Fibroblast of lung (primary cell): ENCODE results near the gene ZDHHC3. TPM values are rescaled to one million over a fixed set of nuclear protein-coding genes. Genes with fewer than 3 reads are reported as not detected.

Experiments
- DNase-seq, 2 donors: peaks; one replicate each; pipeline versions ENCODE4 v3.0.0 to v3.0.0-alpha.2; 2010; ENCODE audit warnings: low read depth in 2 of 2
- H2AFZ ChIP-seq: 2 replicates; pipeline ENCODE4 v1.5.1; 2012; ENCODE audit warnings: low read length, control low read depth, inconsistent platforms
- H3K27ac ChIP-seq: 2 replicates; pipeline ENCODE4 v1.5.1; 2011; ENCODE audit warnings: low read length, control low read depth; ENCODE audit not compliant: insufficient read depth
- H3K27me3 ChIP-seq: 2 replicates; pipeline ENCODE4 v1.5.1; 2011; ENCODE audit warnings: mild to moderate bottlenecking, low read length; ENCODE audit not compliant: control insufficient read depth, insufficient read depth
- H3K36me3 ChIP-seq: 2 replicates; pipeline ENCODE4 v1.5.1; 2011; ENCODE audit warnings: low read length; ENCODE audit not compliant: control insufficient read depth, insufficient read depth
- H3K4me1 ChIP-seq: 2 replicates; pipeline ENCODE4 v1.5.1; 2011; ENCODE audit warnings: low read length; ENCODE audit not compliant: control insufficient read depth, insufficient read depth; ENCODE audit errors: extremely low read depth
- H3K4me2 ChIP-seq: 2 replicates; pipeline ENCODE4 v1.5.1; 2011; ENCODE audit warnings: low read length, control low read depth; ENCODE audit not compliant: insufficient read depth; ENCODE audit errors: extremely low read depth
- H3K4me3 ChIP-seq, 4 experiments: fragments of 200-600 bp in 1 of 4; sonication (generic) in 1 of 4; replicated peaks in 1 of 4; 2 replicates each; pipeline ENCODE4 v1.5.1; 2011 to 2016; ENCODE audit warnings: low read length in 4 of 4, low read depth in 3 of 4, mild to moderate bottlenecking in 3 of 4, control low read depth in 2 of 4, inconsistent platforms in 1 of 4, mixed read lengths in 1 of 4; ENCODE audit not compliant: insufficient read depth in 1 of 4; ENCODE audit errors: control extremely low read depth in 1 of 4
- H3K79me2 ChIP-seq: 2 replicates; pipeline ENCODE4 v1.5.1; 2012; ENCODE audit warnings: mild to moderate bottlenecking, low read length, inconsistent platforms; ENCODE audit not compliant: control insufficient read depth, insufficient read depth
- H3K9ac ChIP-seq: 2 replicates; pipeline ENCODE4 v1.5.1; 2011; ENCODE audit warnings: mild to moderate bottlenecking, low read length, control low read depth; ENCODE audit not compliant: insufficient read depth
- H3K9me3 ChIP-seq: 2 replicates; pipeline ENCODE4 v1.5.1; 2012; ENCODE audit warnings: low read depth, low read length; ENCODE audit not compliant: control insufficient read depth, insufficient read depth
- H4K20me1 ChIP-seq: 2 replicates; pipeline ENCODE4 v1.5.1; 2011; ENCODE audit warnings: low read length; ENCODE audit not compliant: control insufficient read depth, insufficient read depth; ENCODE audit errors: extremely low read depth
- CTCF ChIP-seq, 2 donors: IDR thresholded peaks in 1 of 2; conservative IDR thresholded peaks in 1 of 2; 1 replicate in 1 of 2; 2 replicates in 1 of 2; pipeline ENCODE4 v1.5.1; 2011 to 2012; ENCODE audit warnings: low read length in 2 of 2, control low read depth in 1 of 2, inconsistent platforms in 1 of 2, low read depth in 1 of 2, mild to moderate bottlenecking in 1 of 2
- EZH2 ChIP-seq: IDR thresholded peaks from 2 replicates; pipeline ENCODE4 v1.5.1; 2012; ENCODE audit warnings: low read length, control low read depth, mild to moderate bottlenecking; ENCODE audit errors: missing control alignments
- polyA plus RNA-seq, 2 donors: library from polyadenylated mRNA; depleted of rRNA in 1 of 2; stranded (reverse) in 1 of 2; unstranded in 1 of 2; fragments of >200 nt; gene quantifications; 2 replicates each; pipeline ENCODE4 v1.2.1, GENCODE V29; 2011 to 2012; ENCODE audit warnings: missing spikeins in 1 of 2
- total RNA-seq: library from RNA; depleted of rRNA; stranded (reverse); fragments of >200 nt; gene quantifications from 2 replicates; pipeline ENCODE4 v1.2.1, GENCODE V29; 2014

Gene ZDHHC3
- total and polyA plus RNA-seq, 2 donors (not counting 1 experiment from before 2014, with no cell fraction given): 53.2 to 126 TPM

DNA sequence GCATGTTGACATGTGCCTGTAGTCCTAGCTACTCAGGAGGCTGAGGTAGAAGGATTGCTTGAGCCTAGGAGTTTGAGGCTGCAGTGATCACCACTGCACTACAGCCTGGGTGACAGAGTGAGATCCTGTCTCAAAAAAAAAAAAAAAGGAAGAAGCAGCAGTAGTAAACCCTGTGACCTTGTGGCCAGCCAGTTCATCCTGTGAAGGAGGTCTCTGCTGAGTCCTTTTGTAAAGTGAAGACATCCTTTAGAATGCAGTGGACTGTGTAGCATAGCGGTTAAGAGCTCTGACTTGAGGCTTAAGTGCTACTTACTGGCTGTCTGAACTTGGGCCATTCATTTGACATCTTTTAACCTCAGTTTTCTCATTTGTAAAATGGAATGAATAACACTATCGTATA lies 8.4 kb upstream of the ZDHHC3 start:
- Histone ChIP-seq H3K4me3 (no peak overlapping the region), H4K20me1 (no peaks in the 10 kb centered on the region), H3K9ac (no peak overlapping the region), H3K27ac (no peak overlapping the region), H3K9me3 (no peaks in the 10 kb centered on the region), H3K36me3 (no peaks in the 10 kb centered on the region), H3K4me2 (no peak overlapping the region), H3K79me2 (peaks cover 31% of the 10 kb centered on the region), H3K27me3 (no peaks in the 10 kb centered on the region), H3K4me1 (no peaks in the 10 kb centered on the region), H2AFZ (no peak overlapping the region)
- no peak for DNase-seq
- TF ChIP-seq EZH2 (no peak), CTCF (conservative IDR thresholded peaks at IDR 0.05 in 1 of 2, IDR thresholded peaks at IDR 0.05 in 1 of 2; ENCODE audit: low read depth in 1 of 2, low read length in 2 of 2) (no peak)

- H3K79me2 ChIP-seq: peaks cover 38% of the 10 kb centered on the region
- H3K4me2 ChIP-seq: no peak overlapping the region
- H4K20me1 ChIP-seq: no peaks in the 10 kb centered on the region
- no peaks in the 10 kb centered on the region for H3K27me3 ChIP-seq
- DNase-seq: no peak
- no peaks in the 10 kb centered on the region for H3K36me3 ChIP-seq
- no peak overlapping the region for H3K4me3 ChIP-seq
- no peak overlapping the region for H3K27ac ChIP-seq
- H3K9me3 ChIP-seq: no peaks in the 10 kb centered on the region
- H3K4me1 ChIP-seq: no peaks in the 10 kb centered on the region
- no peak overlapping the region for H2AFZ ChIP-seq
- no peak overlapping the region for H3K9ac ChIP-seq
- TF ChIP-seq CTCF (conservative IDR thresholded peaks at IDR 0.05 in 1 of 2, IDR thresholded peaks at IDR 0.05 in 1 of 2; ENCODE audit: low read depth in 1 of 2, low read length in 2 of 2) (no peak), EZH2 (no peak)
Measured at GRCh38 chr3:44983484-44983941, 7.5 kb upstream of the ZDHHC3 start.

DNA sequence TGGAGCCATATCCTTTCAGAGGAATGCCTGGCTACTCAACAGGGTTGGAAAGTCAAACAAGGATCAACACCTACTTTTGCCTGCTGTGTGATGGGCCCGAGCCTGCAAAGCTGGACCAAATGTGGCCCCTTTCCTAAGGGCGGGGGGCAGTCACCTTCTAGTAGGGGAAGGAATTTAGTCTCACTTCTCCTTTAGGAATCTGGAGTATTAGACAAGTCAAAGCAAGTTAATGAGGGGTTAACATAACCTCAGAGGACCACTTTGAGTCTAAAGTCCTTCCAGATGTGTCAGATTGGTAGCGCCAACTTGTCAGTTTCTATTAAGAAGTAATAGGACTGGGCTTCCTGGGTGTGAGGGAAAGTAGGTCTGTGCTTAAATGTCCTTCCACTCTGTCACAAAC lies 6.8 kb upstream of the ZDHHC3 start:
- no peaks in the 10 kb centered on the region for H3K4me1 ChIP-seq
- no peaks in the 10 kb centered on the region for H3K36me3 ChIP-seq
- no peak overlapping the region for H3K27ac ChIP-seq
- DNase-seq: no peak
- H3K4me2 ChIP-seq: no peak overlapping the region
- no peaks in the 10 kb centered on the region for H3K9me3 ChIP-seq
- H4K20me1 ChIP-seq: no peaks in the 10 kb centered on the region
- peaks cover 40% of the 10 kb centered on the region for H3K79me2 ChIP-seq
- H3K27me3 ChIP-seq: no peaks in the 10 kb centered on the region
- H3K4me3 ChIP-seq: no peak overlapping the region
- TF ChIP-seq CTCF (conservative IDR thresholded peaks at IDR 0.05 in 1 of 2, IDR thresholded peaks at IDR 0.05 in 1 of 2; ENCODE audit: low read depth in 1 of 2, low read length in 2 of 2) (no peak), EZH2 (no peak)
- no peak overlapping the region for H3K9ac ChIP-seq
- H2AFZ ChIP-seq: no peak overlapping the region
